Endothelial cell of umbilical vein (primary cell): ENCODE data around the gene RET. TPM values are rescaled to one million over a fixed set of nuclear protein-coding genes. Genes with fewer than 3 reads are reported as not detected.

Source experiments
- BruUV-seq: library from RNA; stranded (reverse); fragments of 400-500 nt; replicated peaks from 2 replicates; lab custom pipeline; 2021; lab: Mats Ljungman, UMichigan
- CTCF ChIA-PET: fragments of 300-600, 350-600 bp; sonication (Branson Sonifier 250); formaldehyde crosslinking; loops from one replicate; lab custom pipeline; 2021; ENCODE audit warnings: antibody characterized with exemption, inconsistent platforms; lab: Charles Lee
- POLR2A ChIA-PET: fragments of 300-600, 350-600 bp; sonication (Branson Sonifier 250); formaldehyde crosslinking; loops from one replicate; lab custom pipeline; 2021; ENCODE audit warnings: antibody characterized with exemption, inconsistent platforms; lab: Charles Lee
- DNase-seq: peaks from one replicate; pipeline ENCODE4 v3.0.0-alpha.2; 2011; ENCODE audit warnings: low read depth, low spot score
- FAIRE-seq: peaks from 2 replicates; lab custom pipeline; 2011; peaks lifted over from hg19 to GRCh38; lab: Jason Lieb, UNC
- H2AFZ ChIP-seq: 2 replicates; pipeline ENCODE4 v1.6.0; 2012; ENCODE audit warnings: low read depth, low read length, control low read depth, inconsistent platforms
- H3K27ac ChIP-seq: 2 replicates; pipeline ENCODE4 v1.5.1; 2011; ENCODE audit warnings: low read depth, mild to moderate bottlenecking, control low read depth, low read length, moderate library complexity; ENCODE audit not compliant: insufficient read depth
- H3K27me3 ChIP-seq, 2 experiments: 2 replicates each; pipeline versions ENCODE4 v1.6.0 to v1.6.1; 2011; ENCODE audit warnings: low read length in 2 of 2, mixed read lengths in 1 of 2; ENCODE audit not compliant: control insufficient read depth in 2 of 2, insufficient read depth in 2 of 2
- H3K36me3 ChIP-seq, 2 experiments: 2 replicates in 1 of 2; 3 replicates in 1 of 2; pipeline ENCODE4 v1.5.1; 2011; ENCODE audit warnings: low read length in 2 of 2, mild to moderate bottlenecking in 1 of 2, moderate library complexity in 1 of 2; ENCODE audit not compliant: control insufficient read depth in 2 of 2, insufficient read depth in 2 of 2; ENCODE audit errors: extremely low read depth in 1 of 2
- H3K4me1 ChIP-seq: 3 replicates; pipeline ENCODE4 v1.5.1; 2011; ENCODE audit warnings: mild to moderate bottlenecking, low read length; ENCODE audit not compliant: control insufficient read depth, insufficient read depth; ENCODE audit errors: extremely low read depth
- H3K4me2 ChIP-seq: 2 replicates; pipeline ENCODE4 v1.6.1; 2011; ENCODE audit warnings: low read length, control low read depth, mixed read lengths; ENCODE audit not compliant: insufficient read depth
- H3K4me3 ChIP-seq, 3 experiments: fragments of 200-600 bp in 1 of 3; sonication (generic), shearing (Covaris generic) in 1 of 3; replicated peaks in 1 of 3; 2 replicates each; pipeline ENCODE4 v1.5.1; 2011 to 2016; ENCODE audit warnings: control low read depth in 3 of 3, low read length in 3 of 3, mild to moderate bottlenecking in 2 of 3, inconsistent platforms in 1 of 3, low read depth in 1 of 3, moderate library complexity in 1 of 3; ENCODE audit not compliant: insufficient read depth in 1 of 3
- H3K79me2 ChIP-seq: 2 replicates; pipeline ENCODE4 v1.6.0; 2012; ENCODE audit warnings: low read length, inconsistent platforms; ENCODE audit not compliant: control insufficient read depth, insufficient read depth
- H3K9ac ChIP-seq: replicated peaks from 2 replicates; pipeline ENCODE3; 2011; ENCODE audit warnings: low read length, control low read depth; ENCODE audit not compliant: insufficient read depth; ENCODE audit errors: extremely low read depth
- H3K9me1 ChIP-seq: replicated peaks from 3 replicates; pipeline ENCODE4 v1.6.0; 2011; ENCODE audit warnings: mild to moderate bottlenecking, low read length; ENCODE audit not compliant: control insufficient read depth, insufficient read depth; ENCODE audit errors: extremely low read depth
- H3K9me3 ChIP-seq: replicated peaks from 2 replicates; pipeline ENCODE4 v1.5.1; 2012; ENCODE audit warnings: low read length, inconsistent platforms; ENCODE audit not compliant: control insufficient read depth, insufficient read depth
- H4K20me1 ChIP-seq: replicated peaks from 2 replicates; pipeline ENCODE3; 2011; ENCODE audit warnings: mild to moderate bottlenecking, low read length; ENCODE audit not compliant: control insufficient read depth, insufficient read depth; ENCODE audit errors: extremely low read depth
- CTCF ChIP-seq, 2 donors: IDR thresholded peaks; 1 replicate in 1 of 2; 2 replicates in 1 of 2; pipeline ENCODE4 v1.5.1; 2011; ENCODE audit warnings: low read length in 2 of 2, mild to moderate bottlenecking in 2 of 2, moderate library complexity in 2 of 2, control low read depth in 1 of 2, inconsistent platforms in 1 of 2, low read depth in 1 of 2; ENCODE audit not compliant: insufficient read depth in 1 of 2; ENCODE audit errors: extremely low read depth in 1 of 2
- EZH2 ChIP-seq: IDR thresholded peaks from 2 replicates; pipeline ENCODE4 v1.6.1; 2012; ENCODE audit warnings: borderline replicate concordance, low read depth, mild to moderate bottlenecking, moderate library complexity, low read length, inconsistent platforms; ENCODE audit not compliant: severe bottlenecking
- FOS ChIP-seq: IDR thresholded peaks from 2 replicates; pipeline ENCODE4 v1.6.1; 2011; ENCODE audit warnings: mild to moderate bottlenecking, low read length, moderate library complexity, borderline replicate concordance; ENCODE audit not compliant: insufficient read depth
- GATA2 ChIP-seq: IDR thresholded peaks from 2 replicates; pipeline ENCODE4 v1.7.0; 2011; ENCODE audit warnings: low read depth, mild to moderate bottlenecking, moderate library complexity, mixed read lengths, low read length; ENCODE audit not compliant: insufficient read length, insufficient read depth
- JUN ChIP-seq: IDR thresholded peaks from 2 replicates; pipeline ENCODE4 v1.6.1; 2011; ENCODE audit warnings: borderline replicate concordance, low read depth; ENCODE audit not compliant: insufficient read length, insufficient read depth
- MAX ChIP-seq: IDR thresholded peaks from 2 replicates; pipeline ENCODE4 v1.6.1; 2011; ENCODE audit not compliant: insufficient read depth, insufficient read length
- MYC ChIP-seq: IDR thresholded peaks from one replicate; pipeline ENCODE4 v1.6.1; 2011; ENCODE audit warnings: mild to moderate bottlenecking, low read depth, low read length
- POLR2A ChIP-seq: IDR thresholded peaks from 2 replicates; pipeline ENCODE4 v1.6.1; 2012; ENCODE audit warnings: low read depth, mild to moderate bottlenecking, control low read depth, low read length
- POLR2AphosphoS5 ChIP-seq: IDR thresholded peaks from 2 replicates; pipeline ENCODE4 v1.6.1; 2012; ENCODE audit warnings: low read depth, mild to moderate bottlenecking, control low read depth, low read length, moderate library complexity; ENCODE audit not compliant: insufficient read depth
- dilution Hi-C: fragments of 300-500 bp; cut with MboI; formaldehyde crosslinking; loops from one replicate; pipeline ENCODE4 v1.15.0; 2019; ENCODE audit warnings: low sequenced_read_pairs; ENCODE audit not compliant: extremely low pct_ligation_motif_present
- intact Hi-C: fragments of 100-400 bp; cut with micrococcal nuclease; formaldehyde crosslinking; loops from one replicate; pipeline ENCODE4 v1.10.0; 2022
- polyA plus RNA-seq, 4 experiments: library from polyadenylated mRNA; depleted of rRNA in 3 of 4; stranded (reverse) in 3 of 4; unstranded in 1 of 4; fragments of >200 nt; gene quantifications; 2 replicates each; pipeline versions ENCODE4 v1.2.1 to v1.2.3, GENCODE V29; 2011 to 2012; ENCODE audit warnings: missing spikeins in 1 of 4
- total RNA-seq: library from RNA; stranded (reverse); gene quantifications from 2 replicates; pipeline ENCODE4 v1.2.3, GENCODE V29; 2021

Gene RET
- total and polyA plus RNA-seq, 2 donors (not counting 3 experiments of a cell fraction or from before 2014, with no cell fraction given), result 0.04 to 0.22 TPM

- dilution Hi-C loops, result no loop called here
- ChIA-PET CTCF (no interaction called here), POLR2A (no interaction called here)
- peaks cover 5 to 8% of the 10 kb centered on the region in 2 experiments for H3K27me3 ChIP-seq
- FAIRE-seq (no peak), DNase-seq (no peak)
- H3K79me2 ChIP-seq, result no peaks in the 10 kb centered on the region
- H3K4me3 ChIP-seq, result no peak overlapping the region
- H2AFZ ChIP-seq, result no peak overlapping the region
- H3K9ac ChIP-seq, result no peak overlapping the region
- H3K36me3 ChIP-seq, result no peaks in the 10 kb centered on the region
- H3K27ac ChIP-seq, result no peak overlapping the region
- H4K20me1 ChIP-seq, result no peaks in the 10 kb centered on the region
- H3K4me1 ChIP-seq, result no peaks in the 10 kb centered on the region
- H3K9me3 ChIP-seq, result no peaks in the 10 kb centered on the region
- BruUV-seq, result no TSS peak
- intact Hi-C loops, result no loop called here
- H3K9me1 ChIP-seq, result no peaks in the 10 kb centered on the region
- no peak overlapping the region for H3K4me2 ChIP-seq
- TF ChIP-seq CTCF (IDR thresholded peaks at IDR 0.05; ENCODE audit: extremely low read depth in 1 of 2, insufficient read depth in 1 of 2, low read depth in 1 of 2, low read length in 2 of 2) (no peak), GATA2 (no peak), MYC (no peak), POLR2A (no peak), FOS (no peak), MAX (no peak), POLR2AphosphoS5 (no peak), JUN (no peak), EZH2 (no peak)
Observed at GRCh38 chr10:43082746-43083145, 5.9 kb downstream of the RET start.
